Sigmoid colon (tissue), 7 donors: ENCODE measurements around the gene MIAT. TPM values are rescaled to one million over a fixed set of nuclear protein-coding genes. Genes with fewer than 3 reads are reported as not detected.

Experiments
- DNase-seq: peaks from one replicate; pipeline ENCODE4 v3.0.0-alpha.2; 2019
- H3K27ac ChIP-seq, 4 donors: fragments of 200-600 bp; sonication (generic); one replicate each; pipeline ENCODE4 v1.5.1; 2016 to 2019; ENCODE audit warnings: mild to moderate bottlenecking in 1 of 4
- H3K27me3 ChIP-seq, 3 donors: fragments of 200-600 bp; sonication (generic); one replicate each; pipeline ENCODE4 v1.5.1; 2019; ENCODE audit warnings: mild to moderate bottlenecking in 1 of 3
- H3K36me3 ChIP-seq, 4 donors: fragments of 200-600 bp; sonication (generic); one replicate each; pipeline ENCODE4 v1.5.1; 2016 to 2019
- H3K4me1 ChIP-seq, 4 donors: fragments of 200-600 bp; sonication (generic); one replicate each; pipeline ENCODE4 v1.5.1; 2017 to 2019
- H3K4me3 ChIP-seq, 4 donors: fragments of 200-600 bp; sonication (generic); one replicate each; pipeline ENCODE4 v1.5.1; 2017 to 2019; ENCODE audit warnings: mild to moderate bottlenecking in 2 of 4, moderate library complexity in 1 of 4
- H3K9me3 ChIP-seq, 4 donors: fragments of 200-600 bp in 3 of 4; sonication (generic) in 3 of 4; one replicate each; pipeline versions ENCODE4 v1.5.1 to v1.6.1; 2013 to 2019
- CTCF ChIP-seq, 4 experiments: fragments of 450-650 bp in 3 of 4; fragments of 200-600 bp in 1 of 4; IDR thresholded peaks; one replicate each; pipeline ENCODE4 v1.5.1; 2016 to 2019; ENCODE audit warnings: antibody characterized with exemption in 4 of 4, mild to moderate bottlenecking in 3 of 4, moderate library complexity in 2 of 4
- EP300 ChIP-seq, 4 donors: sonication (generic); formaldehyde crosslinking; IDR thresholded peaks; one replicate each; pipeline ENCODE4 v1.6.1; 2017; ENCODE audit warnings: antibody characterized with exemption in 4 of 4
- POLR2A ChIP-seq, 2 donors: fragments of 450-650 bp; IDR thresholded peaks; one replicate each; pipeline ENCODE4 v1.6.1; 2016; ENCODE audit warnings: antibody characterized with exemption in 2 of 2, mild to moderate bottlenecking in 2 of 2, moderate library complexity in 2 of 2
- POLR2AphosphoS5 ChIP-seq, 4 donors: sonication (generic); formaldehyde crosslinking; IDR thresholded peaks; one replicate each; pipeline ENCODE4 v1.6.1; 2017; ENCODE audit warnings: antibody characterized with exemption in 4 of 4
- WGBS, 2 donors: extraction: QIAGEN DNeasy Blood & Tissue Kit; methylation state at CpG; one replicate each; pipeline ENCODE4 v1.1.7; 2013; 5-methylcytosine and 5-hydroxymethylcytosine counted together
- intact Hi-C: fragments of 100-400 bp; cut with DNase I; formaldehyde crosslinking; loops from one replicate; pipeline ENCODE4 v1.15.1; 2023
- polyA plus RNA-seq, 3 donors: library from polyadenylated mRNA; stranded (reverse); fragments of 200-250 nt; gene quantifications; one replicate each; pipeline ENCODE4 v1.2.3, GENCODE V29; 2013
- total RNA-seq, 4 donors: library from RNA; depleted of rRNA; stranded (reverse); fragments of >200 nt; gene quantifications; one replicate each; pipeline ENCODE4 v1.1.0, GENCODE V29; 2016
- donor health status: healthy with polysubstance abuse.
- donor health status: Bipolar disorder and iron deficiency.
- donor health status: healthy.

MIAT gene
- total and polyA plus RNA-seq, 7 donors = under 0.01 to 3.4 (median 1.3) TPM; not detected in 1

DNA sequence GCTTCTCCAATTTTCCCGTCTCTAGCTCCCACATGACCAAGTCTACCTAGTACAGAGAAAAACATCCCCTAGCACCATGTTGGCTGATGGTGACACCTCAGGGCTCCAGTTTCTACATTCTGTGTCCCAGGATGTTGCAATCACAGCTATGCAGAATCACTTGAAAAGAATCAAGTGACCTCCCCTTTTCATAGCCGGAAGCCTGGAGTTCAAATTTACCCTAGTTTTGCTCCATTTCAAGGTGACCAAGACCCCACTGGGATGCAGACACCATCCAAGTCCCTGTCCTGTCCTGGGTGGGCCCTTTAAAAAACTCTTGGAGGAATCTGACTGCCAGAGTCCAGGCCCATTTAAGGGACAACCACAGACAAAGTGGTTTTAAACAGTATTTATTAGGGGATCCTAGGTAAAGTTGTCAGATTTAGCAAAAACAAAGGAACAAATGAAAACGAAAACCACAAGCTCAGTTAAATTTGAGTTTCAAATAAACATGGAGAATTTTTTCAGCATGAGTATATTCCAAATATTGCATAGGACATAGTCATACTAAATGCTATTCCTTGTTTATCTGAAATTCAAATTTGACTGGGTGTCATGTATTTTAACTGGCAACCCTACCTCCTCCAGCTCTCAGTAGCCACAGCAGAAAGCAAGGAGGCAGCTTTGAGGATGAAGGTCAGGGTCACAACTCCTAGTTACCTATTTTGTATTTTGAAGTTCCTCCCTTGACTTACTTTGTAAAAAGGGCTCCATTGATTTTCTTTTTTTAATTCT lies 52.4 kb downstream of the MIAT start:
- WGBS, 2 donors = 91 to 95% methylated on average over 3 of the region's 3 CpGs
- peaks cover 0 to 6% (median 0%) of the 10 kb centered on the region in 4 donors for H3K4me1 ChIP-seq
- TF ChIP-seq EP300 (IDR thresholded peaks at IDR 0.05) (no peak), POLR2AphosphoS5 (IDR thresholded peaks at IDR 0.05) (no peak), POLR2A (IDR thresholded peaks at IDR 0.05) (no peak), CTCF (IDR thresholded peaks at IDR 0.05) (no peak)
- H3K27me3 ChIP-seq = no peaks in the 10 kb centered on the region
- no peak overlapping the region for H3K27ac ChIP-seq
- no peak overlapping the region for H3K4me3 ChIP-seq
- peaks cover 0 to 5% (median 0%) of the 10 kb centered on the region in 4 donors for H3K36me3 ChIP-seq
- H3K9me3 ChIP-seq = peaks cover 0 to 2% (median 0%) of the 10 kb centered on the region in 4 donors
- intact Hi-C loops = no loop called here
- no peak for DNase-seq

- Histone ChIP-seq H3K27ac (no peak overlapping the region), H3K4me1 (peaks cover 0 to 6% (median 0%) of the 10 kb centered on the region in 4 donors), H3K9me3 (peaks cover 0 to 2% (median 0%) of the 10 kb centered on the region in 4 donors), H3K4me3 (no peak overlapping the region), H3K36me3 (peaks cover 0 to 5% (median 0%) of the 10 kb centered on the region in 4 donors), H3K27me3 (no peaks in the 10 kb centered on the region)
- DNase-seq = no peak
- intact Hi-C loops = no loop called here
- WGBS, 2 donors = 64 to 79% methylated on average over 4 of the region's 4 CpGs
- TF ChIP-seq POLR2A (IDR thresholded peaks at IDR 0.05) (no peak), POLR2AphosphoS5 (IDR thresholded peaks at IDR 0.05) (no peak), EP300 (IDR thresholded peaks at IDR 0.05) (no peak), CTCF (IDR thresholded peaks at IDR 0.05) (no peak)
Observed at GRCh38 chr22:26711205-26711963, 54.0 kb downstream of the MIAT start.

DNA sequence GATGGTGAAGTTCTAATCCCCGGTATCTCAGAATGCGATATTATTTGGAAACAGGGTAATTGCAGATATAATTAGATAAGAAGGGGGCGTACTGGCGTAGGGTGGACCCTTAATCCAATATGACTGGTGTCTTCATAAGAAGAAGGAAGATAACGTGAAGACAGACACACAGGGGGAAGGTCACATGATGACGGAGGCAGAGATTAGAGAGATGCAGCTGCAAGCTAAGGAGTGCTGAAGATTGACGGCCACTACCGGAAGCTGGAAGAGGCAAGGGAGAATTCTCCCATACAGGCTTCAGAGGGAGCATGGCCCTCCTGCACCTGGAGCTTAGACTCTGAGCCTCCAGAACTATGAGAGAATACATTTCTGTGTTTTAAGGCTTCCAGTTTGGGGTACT lies 54.8 kb downstream of the MIAT start:
- H3K4me3 ChIP-seq = no peak overlapping the region
- H3K36me3 ChIP-seq = peaks cover 0 to 5% (median under 1%) of the 10 kb centered on the region in 4 donors
- peaks cover 0 to 6% (median 0%) of the 10 kb centered on the region in 4 donors for H3K4me1 ChIP-seq
- peaks cover 0 to 2% (median 0%) of the 10 kb centered on the region in 4 donors for H3K9me3 ChIP-seq
- no peaks in the 10 kb centered on the region for H3K27me3 ChIP-seq
- DNase-seq = no peak
- intact Hi-C loops = no loop called here
- TF ChIP-seq CTCF (IDR thresholded peaks at IDR 0.05) (no peak), POLR2A (IDR thresholded peaks at IDR 0.05) (no peak), EP300 (IDR thresholded peaks at IDR 0.05) (no peak), POLR2AphosphoS5 (IDR thresholded peaks at IDR 0.05) (no peak)
- 79 to 84% methylated on average over 8 of the region's 8 CpGs for WGBS, 2 donors
- no peak overlapping the region for H3K27ac ChIP-seq

DNA sequence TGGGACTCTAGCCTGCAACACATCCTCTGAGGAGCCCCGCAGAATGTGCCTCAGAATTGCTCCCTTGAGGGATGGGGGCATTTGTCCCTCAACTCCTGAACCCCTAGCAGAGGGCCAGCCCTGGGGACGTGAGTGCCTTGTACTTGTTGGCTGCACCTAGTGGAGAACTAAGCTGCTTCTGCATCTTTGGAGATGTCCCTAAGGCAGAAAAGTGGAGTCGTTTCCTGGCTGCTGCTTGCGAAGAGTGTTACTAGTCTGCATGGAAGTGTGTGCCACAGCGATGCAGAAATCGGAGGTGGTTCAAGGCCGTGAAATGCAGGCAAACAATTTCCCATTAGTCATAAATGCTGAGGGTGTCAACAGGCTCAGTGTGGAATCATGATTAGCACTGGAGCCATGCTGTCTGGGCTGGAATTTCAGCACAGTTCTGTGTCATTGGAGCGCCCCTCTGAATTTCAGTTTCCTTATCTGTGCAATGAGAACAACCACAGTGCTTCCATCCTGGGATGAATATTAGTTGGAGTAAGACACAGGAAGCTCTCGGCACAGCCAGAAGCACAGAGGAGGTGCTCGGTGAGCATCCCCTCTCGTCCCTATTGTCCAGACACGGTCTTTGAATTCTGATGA lies 56.5 kb downstream of the MIAT start:
- TF ChIP-seq CTCF (IDR thresholded peaks at IDR 0.05) = no peak
- TF ChIP-seq POLR2AphosphoS5 (IDR thresholded peaks at IDR 0.05) = no peak
- TF ChIP-seq POLR2A (IDR thresholded peaks at IDR 0.05) = no peak
- TF ChIP-seq EP300 (IDR thresholded peaks at IDR 0.05) = no peak
- peaks cover 0 to 11% (median 3%) of the 10 kb centered on the region in 4 donors for H3K36me3 ChIP-seq
- H3K9me3 ChIP-seq = no peaks in the 10 kb centered on the region
- no peak overlapping the region for H3K4me3 ChIP-seq
- 88 to 92% methylated on average over 12 of the region's 12 CpGs for WGBS, 2 donors
- no peaks in the 10 kb centered on the region for H3K27me3 ChIP-seq
- no peak overlapping the region for H3K27ac ChIP-seq
- H3K4me1 ChIP-seq = peaks cover 0 to 12% (median 3%) of the 10 kb centered on the region in 4 donors
- intact Hi-C loops = no loop called here
- no peak for DNase-seq
